CD14-positive monocyte (primary cell): Measurements from ENCODE around the gene CTAGE4. TPM values are rescaled to one million over a fixed set of nuclear protein-coding genes. Genes with fewer than 3 reads are reported as not detected.

Experiments used
- polyA plus RNA-seq, 3 donors: library from polyadenylated mRNA; depleted of rRNA in 1 of 3; unstranded in 2 of 3; stranded (reverse) in 1 of 3; fragments of 300-500 nt in 2 of 3; fragments of >200 nt in 1 of 3; fragmentation: Illumina TruSeq in 2 of 3; gene quantifications; 1 replicate in 2 of 3; 2 replicates in 1 of 3; pipeline ENCODE4 v1.2.3, GENCODE V29; 2012 to 2021

CTAGE4 gene
- polyA plus RNA-seq, 3 donors: not detected

Other genes starting within 250 kb of the CTAGE4 start
- not detected for gene OR2F2, start 248.2 kb upstream of the CTAGE4 start, polyA plus RNA-seq
- not detected for gene OR2F1, start 228.6 kb upstream of the CTAGE4 start, polyA plus RNA-seq
- not detected for gene OR6B1, start 183.1 kb upstream of the CTAGE4 start, polyA plus RNA-seq
- gene OR2A5, start 134.5 kb upstream of the CTAGE4 start, polyA plus RNA-seq: not detected
- gene OR2A25, start 113.7 kb upstream of the CTAGE4 start, polyA plus RNA-seq: not detected
- not detected for gene OR2A12, start 97.2 kb upstream of the CTAGE4 start, polyA plus RNA-seq
- not detected for gene OR2A2, start 73.9 kb upstream of the CTAGE4 start, polyA plus RNA-seq
- gene OR2A14, start 60.3 kb upstream of the CTAGE4 start, polyA plus RNA-seq: not detected
- under 1 TPM; 0.05 to 0.64 (median 0.10) TPM for gene ARHGEF35, start 12.4 kb downstream of the CTAGE4 start, polyA plus RNA-seq
- not detected for gene OR2A42, start 56.1 kb downstream of the CTAGE4 start, polyA plus RNA-seq
- not detected for gene OR2A7, start 81.3 kb downstream of the CTAGE4 start, polyA plus RNA-seq
- gene CTAGE8, start 85.8 kb downstream of the CTAGE4 start, polyA plus RNA-seq: not detected
- gene OR2A1, start 129.0 kb downstream of the CTAGE4 start, polyA plus RNA-seq: not detected
- gene ARHGEF5, start 171.9 kb downstream of the CTAGE4 start, polyA plus RNA-seq: under 1 TPM in 2 of 3 donors, not detected in 1; 0.04 to 0.11 TPM
- not detected for gene NOBOX, start 220.2 kb downstream of the CTAGE4 start, polyA plus RNA-seq